GM23338 (cell line): ENCODE measurements around the gene MYO16. TPM values are rescaled to one million over a fixed set of nuclear protein-coding genes. Genes with fewer than 3 reads are reported as not detected.

Source experiments
- ATAC-seq: fragments of 200-7000 bp; cut with Tn5 transposase; 3 replicates; pipeline ENCODE4 v1.9.1; 2020
- DNase-seq: peaks from one replicate; pipeline ENCODE4 v3.0.0-alpha.2; 2015; ENCODE audit warnings: low spot score
- H2AFZ ChIP-seq: fragments of 200-600 bp; sonication (generic); 2 replicates; pipeline ENCODE4 v1.8.0; 2016; ENCODE audit warnings: antibody characterized with exemption, mild to moderate bottlenecking, moderate library complexity
- H3F3A ChIP-seq: fragments of 200-600 bp; sonication (generic); replicated peaks from 2 replicates; pipeline ENCODE4 v1.8.0; 2017; ENCODE audit warnings: antibody characterized with exemption, mixed run types, low read depth
- H3K27ac ChIP-seq: fragments of 200-600 bp; sonication (generic); 2 replicates; pipeline ENCODE4 v1.6.1; 2016; ENCODE audit warnings: low read depth
- H3K27me3 ChIP-seq: fragments of 200-600 bp; sonication (generic); 2 replicates; pipeline ENCODE4 v1.8.0; 2016; ENCODE audit warnings: mild to moderate bottlenecking, mixed run types, moderate library complexity; ENCODE audit not compliant: insufficient read depth
- H3K36me3 ChIP-seq: fragments of 200-600 bp; sonication (generic); 2 replicates; pipeline ENCODE4 v1.8.0; 2016; ENCODE audit warnings: mild to moderate bottlenecking; ENCODE audit not compliant: insufficient read depth
- H3K4me1 ChIP-seq: fragments of 200-600 bp; sonication (generic); 2 replicates; pipeline ENCODE4 v1.8.0; 2016; ENCODE audit warnings: mild to moderate bottlenecking, moderate library complexity; ENCODE audit not compliant: insufficient read depth
- H3K4me2 ChIP-seq: fragments of 200-600 bp; sonication (generic); 2 replicates; pipeline ENCODE4 v1.7.1; 2017; ENCODE audit warnings: mixed run types
- H3K4me3 ChIP-seq: fragments of 200-600 bp; sonication (generic); 2 replicates; pipeline ENCODE4 v1.6.1; 2016; ENCODE audit warnings: mixed run types
- H3K79me2 ChIP-seq: fragments of 200-600 bp; sonication (generic); replicated peaks from 2 replicates; pipeline ENCODE4 v1.8.0; 2017; ENCODE audit warnings: mild to moderate bottlenecking; ENCODE audit not compliant: insufficient read depth
- H3K9me2 ChIP-seq: fragments of 200-600 bp; sonication (generic); 2 replicates; pipeline ENCODE4 v1.8.0; 2017; ENCODE audit not compliant: insufficient read depth
- H4K20me1 ChIP-seq: fragments of 200-600 bp; sonication (generic); replicated peaks from 2 replicates; pipeline ENCODE4 v1.8.0; 2017; ENCODE audit warnings: mild to moderate bottlenecking; ENCODE audit not compliant: insufficient read depth
- H3K27ac Mint-ChIP-seq: 2 replicates; pipeline ENCODE4 v1.8.0; 2020; ENCODE audit warnings: inconsistent platforms, mild to moderate bottlenecking, moderate library complexity, mixed read lengths
- H3K27me3 Mint-ChIP-seq: 3 replicates; pipeline ENCODE4 v1.8.0; 2022; ENCODE audit warnings: low read depth, mild to moderate bottlenecking, moderate library complexity, mixed read lengths, inconsistent platforms; ENCODE audit not compliant: insufficient read depth, poor library complexity
- H3K36me3 Mint-ChIP-seq: 3 replicates; pipeline ENCODE4 v1.8.0; 2021; ENCODE audit warnings: low read depth, mild to moderate bottlenecking, inconsistent platforms, moderate library complexity, mixed read lengths
- H3K4me1 Mint-ChIP-seq: 3 replicates; pipeline ENCODE4 v1.8.0; 2020; ENCODE audit warnings: mild to moderate bottlenecking, inconsistent platforms, mixed read lengths
- H3K4me3 Mint-ChIP-seq: 3 replicates; pipeline ENCODE4 v1.8.0; 2021; ENCODE audit warnings: moderate library complexity, mild to moderate bottlenecking, inconsistent platforms, mixed read lengths
- H3K9me3 Mint-ChIP-seq: 3 replicates; pipeline ENCODE4 v1.8.0; 2020; ENCODE audit warnings: moderate library complexity, mild to moderate bottlenecking, inconsistent platforms, mixed read lengths
- EZH2 ChIP-seq: fragments of 200-600 bp; sonication (generic); IDR thresholded peaks from one replicate; pipeline ENCODE4 v1.8.0; 2017; ENCODE audit warnings: antibody characterized with exemption, mild to moderate bottlenecking, low read depth; ENCODE audit not compliant: unreplicated experiment
- NANOG ChIP-seq: IDR thresholded peaks from 2 replicates; pipeline ENCODE4 v1.6.1; 2016; ENCODE audit warnings: antibody characterized with exemption, borderline replicate concordance
- STAT1 ChIP-seq: IDR thresholded peaks from one replicate; pipeline ENCODE4 v1.6.1; 2016; ENCODE audit warnings: antibody characterized with exemption; ENCODE audit not compliant: unreplicated experiment
- ZNF114 ChIP-seq: fragments of 250-450 bp; sonication (Bioruptor Pico); IDR thresholded peaks from 2 replicates; pipeline ENCODE4 v1.5.0; 2020; ENCODE audit warnings: mild to moderate bottlenecking, moderate library complexity
- ZNF331 ChIP-seq: fragments of 250-450 bp; sonication (Bioruptor Pico); IDR thresholded peaks from 2 replicates; pipeline ENCODE4 v1.5.0; 2020; ENCODE audit warnings: low read depth, mild to moderate bottlenecking, moderate library complexity
- polyA plus RNA-seq: library from polyadenylated mRNA; unstranded; fragments of >200 nt; fragmentation: Nextera tagmentation; extraction: Ambion mirVana; gene quantifications from 2 replicates; pipeline ENCODE4 v1.2.1, GENCODE V29; 2016
- total RNA-seq: library from RNA; depleted of rRNA; stranded (reverse); fragments of >200 nt; shearing (Covaris generic); gene quantifications from 2 replicates; pipeline ENCODE4 v1.2.3, GENCODE V29; 2014
- TF ChIP-seq, protein P1 (sequence below): IDR thresholded peaks from one replicate; pipeline ENCODE4 v1.6.1; 2018; ENCODE audit warnings: antibody characterized with exemption; ENCODE audit not compliant: unreplicated experiment
- TF ChIP-seq, protein P2 (sequence below), 2 experiments: fragments of 200-600 bp in 1 of 2; sonication (generic) in 1 of 2; conservative IDR thresholded peaks; 2 replicates each; pipeline versions ENCODE4 v1.5.1 to v1.6.1; 2016 to 2017; ENCODE audit warnings: antibody characterized with exemption in 2 of 2, low read depth in 2 of 2, mild to moderate bottlenecking in 2 of 2, moderate library complexity in 1 of 2
- TF ChIP-seq, protein P3 (sequence below): IDR thresholded peaks from 2 replicates; pipeline ENCODE4 v1.6.1; 2016; ENCODE audit warnings: antibody characterized with exemption

The MYO16 gene
- total and polyA plus RNA-seq, 2 experiments from 2014 or later: 0.10 to 0.13 TPM

DNA sequence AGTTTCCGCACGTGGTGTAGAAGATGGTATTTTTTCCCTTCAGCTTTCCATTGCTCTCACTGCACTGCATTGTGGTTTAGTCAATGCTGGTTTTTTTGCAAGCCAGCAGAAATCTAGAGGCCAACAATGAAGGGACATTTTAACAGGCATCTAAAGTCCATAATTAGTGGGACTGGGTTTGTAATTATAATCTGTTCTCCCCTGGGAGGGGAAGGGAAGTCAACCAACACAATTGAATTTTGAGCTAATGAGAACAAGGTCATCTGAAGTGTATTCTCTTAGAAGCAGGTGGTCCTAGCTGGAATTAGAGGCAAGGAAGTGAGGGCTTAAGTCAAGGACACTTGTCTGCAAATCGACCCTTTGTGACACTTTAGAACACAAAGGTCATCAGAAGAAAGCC, 156.4 kb downstream of the MYO16 start (continued):
- no peak for TF ChIP-seq EZH2

DNA sequence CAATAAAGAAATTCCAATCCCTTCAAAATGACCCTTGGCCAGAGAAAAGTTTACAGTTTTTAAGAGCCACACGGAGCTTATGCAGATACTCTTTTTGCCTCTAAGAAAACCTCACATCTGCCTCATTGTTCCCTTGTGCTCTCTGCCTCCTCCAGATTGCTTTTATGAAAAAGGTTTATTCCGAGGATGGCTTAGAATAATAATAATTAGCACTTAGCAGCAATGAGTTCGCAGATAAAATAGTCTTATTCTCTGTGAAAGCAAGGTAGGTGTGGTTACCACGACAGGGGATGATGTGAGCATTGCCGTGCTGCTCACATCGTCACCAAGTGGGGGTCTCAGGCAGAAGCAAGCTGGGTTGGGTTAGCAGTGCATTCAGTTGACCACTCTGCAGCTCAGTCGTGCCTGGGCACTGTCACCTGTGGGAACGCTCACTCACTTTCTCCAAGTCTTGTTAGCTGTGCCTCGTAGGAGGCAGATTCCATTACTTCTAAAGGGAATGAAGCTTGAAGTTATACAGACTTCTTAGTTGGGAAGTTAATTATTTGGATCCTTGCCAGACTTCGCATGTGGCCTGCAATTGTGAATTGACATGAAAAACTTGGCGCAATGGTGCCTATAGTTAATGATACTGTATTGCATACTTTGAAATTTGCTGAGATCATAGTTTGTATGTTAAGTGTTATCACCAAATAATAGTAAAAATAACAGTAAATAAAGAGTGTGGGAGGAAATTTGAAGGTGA, 157.2 kb downstream of the MYO16 start:
- 0 out of 2 replicates have a peak overlapping the region, but pooled peaks have one; percentile 77 for H2AFZ ChIP-seq
- H3K4me2 ChIP-seq: 0 out of 2 replicates have a peak overlapping the region, but pooled peaks have one; percentile 1
- H3K4me1 ChIP-seq: peaks cover 7% of the 10 kb centered on the region; the same call in 1 of the 2 replicates
- H3K79me2 ChIP-seq: no peaks in the 10 kb centered on the region
- H3K4me3 Mint-ChIP-seq: no peak overlapping the region
- H3K36me3 ChIP-seq: no peaks in the 10 kb centered on the region
- H3F3A ChIP-seq: no peaks in the 10 kb centered on the region
- H3K27me3 ChIP-seq: no peaks in the 10 kb centered on the region
- H3K36me3 Mint-ChIP-seq: peaks cover 21% of the 10 kb centered on the region
- H4K20me1 ChIP-seq: no peaks in the 10 kb centered on the region
- no peak overlapping the region for H3K4me3 ChIP-seq
- peak; percentile 11 for DNase-seq
- H3K27ac ChIP-seq: no peak overlapping the region
- ATAC-seq: peak; percentile 54
- no peak for TF ChIP-seq ZNF114
- H3K9me3 Mint-ChIP-seq: peaks cover 23% of the 10 kb centered on the region
- no peaks in the 10 kb centered on the region for H3K9me2 ChIP-seq
- no peak overlapping the region for H3K27ac Mint-ChIP-seq
- peaks cover 8% of the 10 kb centered on the region; the same call in 2 of the 3 replicates for H3K4me1 Mint-ChIP-seq
- no peaks in the 10 kb centered on the region for H3K27me3 Mint-ChIP-seq

DNA sequence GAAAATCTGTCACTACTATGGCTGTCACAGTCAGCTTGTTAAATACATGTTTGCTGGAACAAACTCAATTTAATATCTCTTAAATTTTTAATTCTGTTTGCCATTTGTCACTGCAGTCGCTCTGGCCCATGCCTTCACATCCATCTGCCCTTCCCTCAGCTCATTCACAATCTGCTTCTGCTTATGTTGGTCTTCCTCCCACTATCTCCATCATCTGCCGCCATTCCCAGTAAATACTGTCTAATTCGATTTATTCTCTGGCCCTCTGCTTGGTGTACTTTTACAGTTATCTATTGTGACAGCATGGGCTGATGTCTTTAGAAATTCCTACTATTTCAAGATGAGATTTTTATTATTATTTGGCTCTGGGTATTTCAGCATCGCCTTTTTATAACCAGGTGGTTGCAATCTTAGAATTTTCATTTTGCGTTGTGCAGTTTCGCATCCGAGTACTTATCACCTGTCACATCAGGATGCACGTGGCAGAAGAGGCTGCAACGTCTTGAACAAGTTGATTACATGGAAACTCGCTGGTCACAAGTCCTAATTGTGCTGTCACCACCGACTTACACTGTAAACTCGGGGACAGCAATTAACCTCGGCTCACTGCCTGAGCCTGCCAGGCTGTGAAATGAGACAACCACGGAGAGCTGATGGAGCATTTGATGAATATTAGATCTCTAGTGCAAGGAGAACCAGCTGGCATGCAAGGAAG, 158.4 kb downstream of the MYO16 start:
- Histone ChIP-seq H3K27me3 (no peaks in the 10 kb centered on the region), H3K36me3 (no peaks in the 10 kb centered on the region), H3F3A (no peaks in the 10 kb centered on the region), H3K4me3 (no peak overlapping the region), H2AFZ (no peak overlapping the region; the same call in 1 of the 2 replicates), H3K9me2 (no peaks in the 10 kb centered on the region), H3K79me2 (no peaks in the 10 kb centered on the region), H3K4me2 (no peak overlapping the region), H3K27ac (no peak overlapping the region), H3K4me1 (peaks cover 7% of the 10 kb centered on the region; the same call in 1 of the 2 replicates), H4K20me1 (no peaks in the 10 kb centered on the region)
- H3K4me3 Mint-ChIP-seq: no peak overlapping the region
- H3K4me1 Mint-ChIP-seq: peaks cover 8% of the 10 kb centered on the region; the same call in 2 of the 3 replicates
- H3K9me3 Mint-ChIP-seq: peaks cover 11% of the 10 kb centered on the region
- H3K27me3 Mint-ChIP-seq: no peaks in the 10 kb centered on the region
- no peak for ATAC-seq
- no peak for DNase-seq
- H3K27ac Mint-ChIP-seq: no peak overlapping the region
- peaks cover 8% of the 10 kb centered on the region for H3K36me3 Mint-ChIP-seq
- TF ChIP-seq, protein P1, sequence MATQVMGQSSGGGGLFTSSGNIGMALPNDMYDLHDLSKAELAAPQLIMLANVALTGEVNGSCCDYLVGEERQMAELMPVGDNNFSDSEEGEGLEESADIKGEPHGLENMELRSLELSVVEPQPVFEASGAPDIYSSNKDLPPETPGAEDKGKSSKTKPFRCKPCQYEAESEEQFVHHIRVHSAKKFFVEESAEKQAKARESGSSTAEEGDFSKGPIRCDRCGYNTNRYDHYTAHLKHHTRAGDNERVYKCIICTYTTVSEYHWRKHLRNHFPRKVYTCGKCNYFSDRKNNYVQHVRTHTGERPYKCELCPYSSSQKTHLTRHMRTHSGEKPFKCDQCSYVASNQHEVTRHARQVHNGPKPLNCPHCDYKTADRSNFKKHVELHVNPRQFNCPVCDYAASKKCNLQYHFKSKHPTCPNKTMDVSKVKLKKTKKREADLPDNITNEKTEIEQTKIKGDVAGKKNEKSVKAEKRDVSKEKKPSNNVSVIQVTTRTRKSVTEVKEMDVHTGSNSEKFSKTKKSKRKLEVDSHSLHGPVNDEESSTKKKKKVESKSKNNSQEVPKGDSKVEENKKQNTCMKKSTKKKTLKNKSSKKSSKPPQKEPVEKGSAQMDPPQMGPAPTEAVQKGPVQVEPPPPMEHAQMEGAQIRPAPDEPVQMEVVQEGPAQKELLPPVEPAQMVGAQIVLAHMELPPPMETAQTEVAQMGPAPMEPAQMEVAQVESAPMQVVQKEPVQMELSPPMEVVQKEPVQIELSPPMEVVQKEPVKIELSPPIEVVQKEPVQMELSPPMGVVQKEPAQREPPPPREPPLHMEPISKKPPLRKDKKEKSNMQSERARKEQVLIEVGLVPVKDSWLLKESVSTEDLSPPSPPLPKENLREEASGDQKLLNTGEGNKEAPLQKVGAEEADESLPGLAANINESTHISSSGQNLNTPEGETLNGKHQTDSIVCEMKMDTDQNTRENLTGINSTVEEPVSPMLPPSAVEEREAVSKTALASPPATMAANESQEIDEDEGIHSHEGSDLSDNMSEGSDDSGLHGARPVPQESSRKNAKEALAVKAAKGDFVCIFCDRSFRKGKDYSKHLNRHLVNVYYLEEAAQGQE: no peak
- TF ChIP-seq, protein P2, sequence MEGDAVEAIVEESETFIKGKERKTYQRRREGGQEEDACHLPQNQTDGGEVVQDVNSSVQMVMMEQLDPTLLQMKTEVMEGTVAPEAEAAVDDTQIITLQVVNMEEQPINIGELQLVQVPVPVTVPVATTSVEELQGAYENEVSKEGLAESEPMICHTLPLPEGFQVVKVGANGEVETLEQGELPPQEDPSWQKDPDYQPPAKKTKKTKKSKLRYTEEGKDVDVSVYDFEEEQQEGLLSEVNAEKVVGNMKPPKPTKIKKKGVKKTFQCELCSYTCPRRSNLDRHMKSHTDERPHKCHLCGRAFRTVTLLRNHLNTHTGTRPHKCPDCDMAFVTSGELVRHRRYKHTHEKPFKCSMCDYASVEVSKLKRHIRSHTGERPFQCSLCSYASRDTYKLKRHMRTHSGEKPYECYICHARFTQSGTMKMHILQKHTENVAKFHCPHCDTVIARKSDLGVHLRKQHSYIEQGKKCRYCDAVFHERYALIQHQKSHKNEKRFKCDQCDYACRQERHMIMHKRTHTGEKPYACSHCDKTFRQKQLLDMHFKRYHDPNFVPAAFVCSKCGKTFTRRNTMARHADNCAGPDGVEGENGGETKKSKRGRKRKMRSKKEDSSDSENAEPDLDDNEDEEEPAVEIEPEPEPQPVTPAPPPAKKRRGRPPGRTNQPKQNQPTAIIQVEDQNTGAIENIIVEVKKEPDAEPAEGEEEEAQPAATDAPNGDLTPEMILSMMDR (conservative IDR thresholded peaks at IDR 0.05; ENCODE audit: low read depth in 2 of 2): no peak
- TF ChIP-seq ZNF331 (CRISPR knock-in tag): no peak
- no peak for TF ChIP-seq NANOG
- TF ChIP-seq, protein P3, sequence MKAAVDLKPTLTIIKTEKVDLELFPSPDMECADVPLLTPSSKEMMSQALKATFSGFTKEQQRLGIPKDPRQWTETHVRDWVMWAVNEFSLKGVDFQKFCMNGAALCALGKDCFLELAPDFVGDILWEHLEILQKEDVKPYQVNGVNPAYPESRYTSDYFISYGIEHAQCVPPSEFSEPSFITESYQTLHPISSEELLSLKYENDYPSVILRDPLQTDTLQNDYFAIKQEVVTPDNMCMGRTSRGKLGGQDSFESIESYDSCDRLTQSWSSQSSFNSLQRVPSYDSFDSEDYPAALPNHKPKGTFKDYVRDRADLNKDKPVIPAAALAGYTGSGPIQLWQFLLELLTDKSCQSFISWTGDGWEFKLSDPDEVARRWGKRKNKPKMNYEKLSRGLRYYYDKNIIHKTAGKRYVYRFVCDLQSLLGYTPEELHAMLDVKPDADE: no peak
- TF ChIP-seq STAT1: no peak
- TF ChIP-seq EZH2: no peak
